Common myeloid progenitor, CD34-positive (primary cell): Measurements from ENCODE around the gene TBXAS1.

Experiments used
- CTCF ChIA-PET: fragments of 350-600 bp; sonication (Branson Sonifier 250); formaldehyde crosslinking; loops from one replicate; lab custom pipeline; 2021; ENCODE audit warnings: antibody characterized with exemption; lab: Charles Lee
- POLR2A ChIA-PET: fragments of 350-600 bp; sonication (Branson Sonifier 250); formaldehyde crosslinking; loops from one replicate; lab custom pipeline; 2021; ENCODE audit warnings: antibody characterized with exemption; lab: Charles Lee
- DNase-seq, 3 donors: peaks; one replicate each; pipeline versions ENCODE4 v3.0.0 to v3.0.0-alpha.2; 2013
- H3K27ac ChIP-seq, 2 experiments: 1 replicate in 1 of 2; 2 replicates in 1 of 2; pipeline ENCODE4 v1.7.0; 2013; ENCODE audit warnings: inconsistent platforms in 2 of 2, low read length in 2 of 2, mild to moderate bottlenecking in 2 of 2, low read depth in 1 of 2, moderate library complexity in 1 of 2; ENCODE audit not compliant: severe bottlenecking in 2 of 2, insufficient read depth in 1 of 2, poor library complexity in 1 of 2
- H3K27me3 ChIP-seq, 5 experiments: replicated peaks in 2 of 5; 1 replicate in 3 of 5; 2 replicates in 2 of 5; pipeline versions ENCODE4 v1.6.1 to v1.7.0; 2013; ENCODE audit warnings: low read length in 4 of 5, mild to moderate bottlenecking in 2 of 5, moderate library complexity in 2 of 5, inconsistent platforms in 1 of 5; ENCODE audit not compliant: insufficient read depth in 5 of 5, control insufficient read depth in 4 of 5
- H3K36me3 ChIP-seq, 4 experiments: 1 replicate in 2 of 4; 2 replicates in 2 of 4; pipeline versions ENCODE4 v1.6.1 to v1.7.0; 2013; ENCODE audit warnings: low read length in 3 of 4, control low read depth in 1 of 4, mild to moderate bottlenecking in 1 of 4; ENCODE audit not compliant: control insufficient read depth in 4 of 4, insufficient read depth in 4 of 4
- H3K4me1 ChIP-seq, 4 experiments: 1 replicate in 3 of 4; 2 replicates in 1 of 4; pipeline versions ENCODE4 v1.6.1 to v1.7.1; 2013; ENCODE audit warnings: low read length in 3 of 4, mild to moderate bottlenecking in 3 of 4, control low read depth in 1 of 4, inconsistent platforms in 1 of 4, moderate library complexity in 1 of 4; ENCODE audit not compliant: control insufficient read depth in 4 of 4, insufficient read depth in 4 of 4; ENCODE audit errors: control extremely low read depth in 1 of 4
- H3K4me3 ChIP-seq, 7 experiments: 1 replicate in 4 of 7; 2 replicates in 3 of 7; pipeline versions ENCODE4 v1.5.1 to v1.7.0; 2013; ENCODE audit warnings: mild to moderate bottlenecking in 7 of 7, low read length in 6 of 7, moderate library complexity in 6 of 7, inconsistent platforms in 2 of 7, low read depth in 2 of 7, control low read depth in 1 of 7; ENCODE audit not compliant: insufficient read depth in 4 of 7, control insufficient read depth in 1 of 7; ENCODE audit errors: extremely low read depth in 1 of 7
- H3K9me3 ChIP-seq, 5 experiments: 1 replicate in 4 of 5; 2 replicates in 1 of 5; pipeline versions ENCODE4 v1.6.1 to v1.7.1; 2013; ENCODE audit warnings: low read length in 4 of 5, mild to moderate bottlenecking in 2 of 5, inconsistent platforms in 1 of 5, low read depth in 1 of 5, moderate library complexity in 1 of 5; ENCODE audit not compliant: control insufficient read depth in 4 of 5, insufficient read depth in 2 of 5; ENCODE audit errors: control extremely low read depth in 1 of 5
- WGBS: methylation state at CpG from one replicate; pipeline ENCODE4 v1.1.5; 2013; ENCODE audit not compliant: insufficient coverage; 5-methylcytosine and 5-hydroxymethylcytosine counted together

The TBXAS1 gene

DNA sequence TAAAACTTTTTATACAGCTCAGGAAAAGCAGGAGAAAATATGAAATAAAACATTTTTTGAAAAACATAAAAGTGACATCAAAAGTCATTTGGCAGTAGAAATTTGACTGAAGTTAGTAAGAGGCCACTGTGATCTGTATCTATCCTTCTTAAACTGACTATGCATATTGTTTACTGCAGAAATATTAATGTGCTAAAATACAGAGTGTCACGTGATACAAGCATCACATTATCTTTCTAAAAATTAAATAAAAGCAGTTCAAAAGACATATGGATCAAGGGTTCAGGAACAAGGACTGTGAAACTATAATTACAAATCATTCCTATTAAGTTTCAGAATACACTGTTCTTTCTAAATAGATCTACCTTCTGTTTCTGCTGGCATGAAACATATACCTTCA is 200.0 kb downstream of the TBXAS1 start:
- Histone ChIP-seq H3K27ac (no peak overlapping the region), H3K36me3 (peaks cover 4 to 35% (median 14%) of the 10 kb centered on the region in 4 experiments), H3K9me3 (no peaks in the 10 kb centered on the region), H3K4me1 (peaks cover 0 to 1% (median 0%) of the 10 kb centered on the region in 4 experiments), H3K27me3 (no peaks in the 10 kb centered on the region), H3K4me3 (no peak overlapping the region)
- no peak for DNase-seq
- CTCF ChIA-PET: no interaction called here
- WGBS: no CpG with 5 or more reads among the region's 1 CpG
- POLR2A ChIA-PET: no interaction called here

GRCh38 chr7:140031364-140031763 is 202.3 kb downstream of the TBXAS1 start:
- Histone ChIP-seq H3K36me3 (peaks cover 2 to 24% (median 14%) of the 10 kb centered on the region in 4 experiments), H3K9me3 (no peaks in the 10 kb centered on the region), H3K27me3 (no peaks in the 10 kb centered on the region), H3K27ac (no peak overlapping the region), H3K4me1 (peaks cover 0 to 6% (median 3%) of the 10 kb centered on the region in 4 experiments), H3K4me3 (no peak overlapping the region)
- ChIA-PET CTCF (no interaction called here), POLR2A (no interaction called here)
- DNase-seq: no peak
- WGBS: 100% methylated on average over 1 of the region's 1 CpG

- Histone ChIP-seq H3K4me1 (peaks cover 0 to 12% (median 8%) of the 10 kb centered on the region in 4 experiments), H3K27me3 (no peaks in the 10 kb centered on the region), H3K9me3 (no peaks in the 10 kb centered on the region), H3K27ac (no peak overlapping the region), H3K4me3 (no peak overlapping the region), H3K36me3 (peaks cover 3 to 29% (median 22%) of the 10 kb centered on the region in 4 experiments)
- ChIA-PET CTCF (no interaction called here), POLR2A (no interaction called here)
- no peak for DNase-seq
- WGBS: 100% methylated on average over 4 of the region's 8 CpGs
Observed at GRCh38 chr7:140033036-140033435, 204.0 kb downstream of the TBXAS1 start.

GRCh38 chr7:140033779-140034363 is 204.8 kb downstream of the TBXAS1 start:
- Histone ChIP-seq H3K9me3 (no peaks in the 10 kb centered on the region), H3K4me3 (no peak overlapping the region), H3K36me3 (peaks cover 4 to 33% (median 22%) of the 10 kb centered on the region in 4 experiments), H3K27ac (no peak overlapping the region), H3K4me1 (peaks cover 0 to 12% (median 8%) of the 10 kb centered on the region in 4 experiments), H3K27me3 (no peaks in the 10 kb centered on the region)
- CTCF ChIA-PET: no interaction called here
- POLR2A ChIA-PET: no interaction called here
- 84% methylated on average over 6 of the region's 14 CpGs for WGBS
- no peak for DNase-seq

- Histone ChIP-seq H3K9me3 (no peaks in the 10 kb centered on the region), H3K4me3 (no peak overlapping the region), H3K27me3 (no peaks in the 10 kb centered on the region), H3K27ac (no peak overlapping the region), H3K36me3 (peaks cover 5 to 38% (median 24%) of the 10 kb centered on the region in 4 experiments), H3K4me1 (peaks cover 0 to 12% (median 8%) of the 10 kb centered on the region in 4 experiments)
- DNase-seq: no peak
- ChIA-PET POLR2A (no interaction called here), CTCF (no interaction called here)
Observed at GRCh38 chr7:140034421-140034820, 205.4 kb downstream of the TBXAS1 start.

GRCh38 chr7:140035400-140036223 is 206.5 kb downstream of the TBXAS1 start:
- ChIA-PET POLR2A (no interaction called here), CTCF (interaction anchor here (0.7 kb wide), 1 partner anchor 146 kb away, joined by 3 read pairs; no protein-coding TSS in a partner anchor)
- 94% methylated on average over 3 of the region's 7 CpGs for WGBS
- peaks cover 0 to 12% (median 8%) of the 10 kb centered on the region in 4 experiments for H3K4me1 ChIP-seq
- no peak overlapping the region for H3K27ac ChIP-seq
- DNase-seq: no peak
- no peaks in the 10 kb centered on the region for H3K27me3 ChIP-seq
- no peaks in the 10 kb centered on the region for H3K9me3 ChIP-seq
- H3K4me3 ChIP-seq: no peak overlapping the region
- peaks cover 7 to 47% (median 25%) of the 10 kb centered on the region in 4 experiments for H3K36me3 ChIP-seq
